ENCODE results near the gene CXCL1. TPM values are rescaled to one million over a fixed set of nuclear protein-coding genes. Genes with fewer than 3 reads are reported as not detected.

The CXCL1 gene
- total RNA-seq, 1 donor from 2014 or later = 5.7 TPM

- H3K27ac Mint-ChIP-seq = no peak overlapping the region
- no peak for DNase-seq (ENCODE audit: extremely low spot score, unreplicated experiment)
- no peaks in the 10 kb centered on the region for H3K9me3 Mint-ChIP-seq
- H3K36me3 Mint-ChIP-seq = no peaks in the 10 kb centered on the region
- H3K27me3 Mint-ChIP-seq = peaks cover 14% of the 10 kb centered on the region
- TF ChIP-seq CTCF (conservative IDR thresholded peaks at IDR 0.05) = no peak
- H3K4me3 Mint-ChIP-seq = no peak overlapping the region
- no peaks in the 10 kb centered on the region for H3K4me1 Mint-ChIP-seq (ENCODE audit: unreplicated experiment)
Observed at GRCh38 chr4:73919691-73920090, 50.5 kb downstream of the CXCL1 start.

Other genes starting within 250 kb of the CXCL1 start
- 5.3 and 11.8 TPM in 2 replicates for gene RASSF6, start 249.0 kb upstream of the CXCL1 start, total RNA-seq (ENCODE audit: low replicate concordance)
- gene CXCL8, start 128.8 kb upstream of the CXCL1 start, total RNA-seq (ENCODE audit: low replicate concordance) = 2.7 and 3.3 TPM in 2 replicates
- gene CXCL6, start 32.7 kb upstream of the CXCL1 start, total RNA-seq (ENCODE audit: low replicate concordance) = 0.64 and 1.9 TPM in 2 replicates
- gene PF4V1, start 16.1 kb upstream of the CXCL1 start, total RNA-seq (ENCODE audit: low replicate concordance) = not detected in 2 replicates
- not detected in 2 replicates for gene PF4, start 112.6 kb downstream of the CXCL1 start, total RNA-seq (ENCODE audit: low replicate concordance)
- gene PPBP, start 118.8 kb downstream of the CXCL1 start, total RNA-seq (ENCODE audit: low replicate concordance) = 0.60 TPM in 1 of 2 replicates, not detected in the other
- gene CXCL5, start 129.3 kb downstream of the CXCL1 start, total RNA-seq (ENCODE audit: low replicate concordance) = 4.1 and 6.7 TPM in 2 replicates
- 5.2 and 5.9 TPM in 2 replicates for gene CXCL3, start 169.3 kb downstream of the CXCL1 start, total RNA-seq (ENCODE audit: low replicate concordance)
- gene CXCL2, start 229.8 kb downstream of the CXCL1 start, total RNA-seq (ENCODE audit: low replicate concordance) = 5.4 and 6.6 TPM in 2 replicates

All from type B pancreatic cell (in vitro differentiated cells).